GM21723 (cell line): Measurements from ENCODE around the gene SPAG6.

Experiments used
- ATAC-seq: cut with Tn5 transposase; IDR thresholded peaks from one replicate; pipeline ENCODE4 v1.9.1; 2021; ENCODE audit warnings: mild to moderate bottlenecking, moderate library complexity; ENCODE audit not compliant: unreplicated experiment

Gene SPAG6

DNA sequence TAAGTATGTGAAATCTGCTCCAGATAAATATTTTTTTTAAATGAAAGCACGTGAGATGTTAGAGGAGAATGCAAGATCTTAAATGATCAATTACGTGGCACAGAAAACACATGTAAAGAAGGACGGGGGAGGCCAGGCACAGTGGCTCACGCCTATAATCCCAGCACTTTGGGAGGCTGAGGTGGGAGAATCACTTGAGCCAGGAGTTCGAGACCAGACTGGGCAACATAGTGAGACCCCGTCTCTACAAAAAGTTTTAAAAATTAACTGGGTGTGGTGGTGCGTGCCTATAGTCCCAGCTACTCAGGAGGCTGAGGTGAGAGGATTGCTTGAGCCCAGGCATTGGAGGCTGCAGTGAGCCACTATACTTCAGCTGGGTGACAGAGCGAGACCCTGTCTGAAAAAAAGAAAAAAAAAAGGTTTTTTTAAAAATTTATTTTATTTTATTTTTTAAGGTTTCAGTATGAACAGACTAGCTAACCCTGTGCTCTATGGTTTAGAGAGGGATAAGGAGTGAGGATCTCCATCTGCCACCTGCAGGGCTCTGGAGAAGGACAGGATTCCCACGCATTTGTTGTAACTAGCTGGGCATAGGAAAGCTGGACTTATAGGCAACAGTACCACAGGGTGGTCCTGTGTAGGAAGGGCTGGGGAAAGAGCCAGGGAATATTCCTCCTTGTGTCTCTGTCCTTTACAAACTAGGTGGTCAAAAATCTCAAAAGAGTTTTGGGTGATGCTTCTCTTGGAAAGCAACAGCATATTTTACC lies 113.2 kb downstream of the SPAG6 start:
- no peak for ATAC-seq

DNA sequence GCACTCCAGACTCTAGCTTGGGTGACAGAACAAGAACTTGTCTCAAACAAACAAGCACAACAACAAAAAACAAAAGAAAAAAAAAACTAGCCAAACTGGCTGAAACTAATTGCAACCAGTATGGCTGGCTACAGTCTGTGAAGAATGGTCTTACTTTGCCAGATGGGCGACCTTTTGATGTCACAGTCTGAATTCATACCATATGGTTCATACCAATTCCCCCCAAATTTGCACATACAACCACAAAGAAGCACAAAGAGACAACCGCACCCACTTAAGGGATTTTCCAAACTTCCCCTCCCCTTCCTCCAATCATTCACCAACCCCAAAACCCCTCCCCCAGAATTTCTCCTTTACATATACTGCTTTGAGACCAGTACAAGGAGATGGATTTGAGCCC lies 114.2 kb downstream of the SPAG6 start:
- no peak for ATAC-seq

DNA sequence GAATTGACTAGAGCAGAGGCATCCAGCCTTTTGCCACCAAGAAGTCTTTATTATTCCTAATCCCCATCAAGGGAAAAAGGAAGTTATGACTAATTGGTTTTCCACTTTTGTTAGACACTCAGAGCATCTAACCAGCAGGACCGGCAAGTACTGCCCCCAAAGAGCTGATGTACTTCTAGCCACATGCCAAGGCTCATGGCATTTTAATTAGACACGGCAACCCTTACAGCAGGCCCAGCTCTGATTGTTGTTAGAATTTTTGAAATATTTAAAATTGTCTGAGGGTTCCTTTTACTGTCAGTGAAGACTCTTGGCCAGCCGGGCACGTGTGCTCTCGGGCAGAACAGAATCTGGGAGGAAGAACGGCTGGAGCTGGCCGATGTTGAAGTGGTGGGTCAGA lies 114.8 kb downstream of the SPAG6 start:
- ATAC-seq, result no peak

DNA sequence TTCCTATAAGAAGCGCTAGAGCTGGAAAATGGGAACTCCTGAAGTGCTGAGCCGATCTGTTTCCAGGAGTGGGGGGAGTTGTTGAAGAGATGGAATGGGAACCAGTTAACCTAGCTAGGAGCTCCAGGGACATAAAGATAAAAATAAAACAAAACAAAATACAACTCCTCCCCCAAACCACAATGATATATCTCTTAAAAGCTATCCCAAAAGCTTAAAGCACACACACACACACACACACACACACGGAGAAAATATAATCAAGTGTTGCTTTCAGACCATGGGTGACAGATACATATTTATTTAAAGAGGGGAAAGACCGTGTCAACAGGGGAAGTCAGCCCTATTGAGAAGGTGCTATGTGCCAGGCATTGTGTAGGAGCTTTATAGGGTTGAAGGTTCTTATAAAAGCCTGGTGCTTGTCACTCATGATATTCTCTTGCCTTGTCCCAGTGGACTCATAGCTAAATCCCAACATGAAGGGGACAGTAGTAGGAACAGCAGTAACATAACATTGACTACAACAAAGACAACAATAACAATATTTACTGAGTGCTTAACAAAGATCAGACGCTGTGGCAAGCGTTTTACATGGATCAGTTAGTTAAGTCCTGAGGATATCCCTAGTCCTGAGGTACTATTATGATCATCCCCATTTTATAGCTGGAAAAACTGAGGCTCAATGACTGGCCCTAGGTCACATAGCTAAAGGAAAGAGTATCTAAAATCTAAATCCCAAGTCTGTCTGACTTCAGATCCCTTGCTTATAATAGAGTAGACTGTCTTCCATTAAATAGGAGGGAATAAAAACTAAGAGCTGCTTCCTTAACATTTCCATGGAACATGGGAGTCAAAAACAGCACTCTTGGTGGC lies 115.5 kb downstream of the SPAG6 start:
- ATAC-seq, result no peak

DNA sequence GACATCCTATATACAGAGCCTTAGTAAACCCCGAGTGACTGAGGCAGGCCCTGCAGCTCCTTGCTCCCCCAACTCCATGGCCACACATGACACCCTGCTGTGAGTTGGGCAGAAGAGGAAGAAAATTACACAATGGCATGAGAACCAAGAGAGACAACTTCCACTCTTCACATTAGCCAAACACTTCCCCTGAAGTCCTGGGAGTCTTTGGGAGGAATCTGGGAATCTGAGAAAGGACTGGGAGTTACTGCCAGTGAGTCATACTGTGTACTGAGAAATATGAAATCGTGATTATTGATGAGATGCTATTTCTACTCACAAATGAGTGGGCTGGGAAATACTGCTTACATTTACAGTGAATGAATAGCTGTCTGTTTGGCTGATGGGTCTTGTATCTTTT lies 116.6 kb downstream of the SPAG6 start:
- no peak for ATAC-seq

DNA sequence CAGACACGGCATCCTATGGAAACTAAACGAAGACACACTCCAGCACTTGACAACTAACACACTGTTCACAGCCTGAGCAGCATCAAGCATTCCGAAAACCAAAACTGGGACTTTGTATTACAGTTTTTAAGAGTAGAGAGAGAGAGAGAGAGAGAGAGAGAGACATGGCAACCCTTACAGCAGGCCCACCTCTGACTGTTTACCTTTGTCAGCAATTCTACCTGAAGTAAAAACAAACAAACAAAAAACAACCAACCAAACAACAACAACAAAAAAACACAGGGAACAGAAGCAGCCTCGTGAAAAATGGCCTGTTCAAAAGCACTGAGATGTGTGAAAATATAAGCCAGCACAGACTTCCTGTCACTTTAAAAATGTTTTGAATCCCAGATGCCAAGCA lies 118.0 kb downstream of the SPAG6 start:
- ATAC-seq, result no peak

DNA sequence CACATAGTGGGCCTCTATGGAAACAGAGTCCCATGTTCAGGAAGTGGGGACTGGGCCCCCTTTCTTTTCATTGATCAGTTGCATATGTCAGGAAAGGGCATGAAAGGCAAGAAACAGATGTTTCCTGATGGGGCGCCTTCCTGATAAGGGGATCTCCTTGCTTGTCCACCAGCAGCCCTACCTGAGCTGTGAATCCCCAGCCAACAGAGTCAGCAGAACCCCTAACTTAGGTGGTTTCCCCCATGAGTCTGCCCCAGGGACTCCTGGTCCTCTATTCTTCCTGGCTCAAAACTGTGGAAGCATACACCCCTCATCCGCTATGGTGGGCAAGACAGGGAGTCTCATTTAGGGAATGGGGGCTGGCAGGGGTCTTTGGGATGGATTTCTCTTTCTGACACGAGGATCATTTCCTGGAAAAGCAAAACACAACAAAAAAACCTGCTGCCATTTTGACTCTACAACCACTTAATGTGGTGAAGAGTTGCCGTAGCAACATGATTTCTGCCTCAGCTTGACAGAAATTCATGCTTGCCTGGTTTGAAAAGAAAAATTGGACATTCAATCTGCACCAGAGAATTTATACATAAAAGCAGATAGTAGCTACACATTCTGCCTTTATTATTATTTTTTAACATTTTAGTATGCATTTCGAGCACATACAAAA lies 119.8 kb downstream of the SPAG6 start:
- ATAC-seq, result no peak

DNA sequence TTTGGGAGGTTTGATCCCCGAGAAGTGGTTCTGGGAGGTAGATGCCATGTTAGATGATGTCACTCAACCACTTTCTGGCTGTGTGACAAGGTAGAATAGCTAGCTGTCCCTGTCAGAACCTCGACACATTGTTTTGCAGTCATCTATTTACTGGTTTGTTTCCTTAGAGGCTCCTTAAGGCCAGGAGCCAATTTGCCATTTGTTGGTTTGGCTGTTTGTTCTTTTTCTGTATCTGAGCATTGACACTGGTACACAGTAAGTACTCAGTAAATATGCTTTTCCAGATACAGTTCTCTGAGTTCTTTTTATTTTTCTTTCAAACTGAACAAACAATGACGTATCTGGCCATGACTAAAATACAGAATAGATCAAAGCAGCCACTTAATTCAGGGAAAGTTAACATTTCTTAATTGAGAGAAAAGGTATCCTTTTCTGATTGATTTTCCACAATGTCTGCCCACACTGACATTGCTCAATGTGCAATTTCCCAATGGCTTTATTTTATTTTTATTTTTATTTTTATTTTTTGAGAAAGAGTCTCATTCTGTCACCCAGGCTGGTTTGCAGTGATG lies 121.6 kb downstream of the SPAG6 start:
- no peak for ATAC-seq
